Measurements from ENCODE around the gene ESYT1.

DNA sequence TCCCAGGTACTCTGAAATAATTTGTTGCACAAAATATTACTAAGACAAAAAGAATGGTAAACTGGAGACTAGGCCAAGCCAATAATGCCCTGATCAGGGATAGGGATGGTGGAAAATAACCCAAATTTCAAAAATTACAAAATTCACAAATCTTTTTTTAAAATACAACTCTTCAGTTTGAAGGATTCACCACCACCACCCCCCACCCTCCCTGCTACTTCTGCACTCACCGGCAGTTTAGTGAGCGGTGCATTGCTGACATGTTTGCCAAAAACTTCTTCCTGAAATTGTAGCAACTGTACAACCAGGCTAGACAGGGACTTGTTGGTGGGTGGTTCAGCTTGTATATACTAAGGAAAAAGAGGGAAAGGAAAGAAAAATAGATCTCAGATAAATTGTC, 58.9 kb downstream of the ESYT1 start:
- TF ChIP-seq, protein P1, sequence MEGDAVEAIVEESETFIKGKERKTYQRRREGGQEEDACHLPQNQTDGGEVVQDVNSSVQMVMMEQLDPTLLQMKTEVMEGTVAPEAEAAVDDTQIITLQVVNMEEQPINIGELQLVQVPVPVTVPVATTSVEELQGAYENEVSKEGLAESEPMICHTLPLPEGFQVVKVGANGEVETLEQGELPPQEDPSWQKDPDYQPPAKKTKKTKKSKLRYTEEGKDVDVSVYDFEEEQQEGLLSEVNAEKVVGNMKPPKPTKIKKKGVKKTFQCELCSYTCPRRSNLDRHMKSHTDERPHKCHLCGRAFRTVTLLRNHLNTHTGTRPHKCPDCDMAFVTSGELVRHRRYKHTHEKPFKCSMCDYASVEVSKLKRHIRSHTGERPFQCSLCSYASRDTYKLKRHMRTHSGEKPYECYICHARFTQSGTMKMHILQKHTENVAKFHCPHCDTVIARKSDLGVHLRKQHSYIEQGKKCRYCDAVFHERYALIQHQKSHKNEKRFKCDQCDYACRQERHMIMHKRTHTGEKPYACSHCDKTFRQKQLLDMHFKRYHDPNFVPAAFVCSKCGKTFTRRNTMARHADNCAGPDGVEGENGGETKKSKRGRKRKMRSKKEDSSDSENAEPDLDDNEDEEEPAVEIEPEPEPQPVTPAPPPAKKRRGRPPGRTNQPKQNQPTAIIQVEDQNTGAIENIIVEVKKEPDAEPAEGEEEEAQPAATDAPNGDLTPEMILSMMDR (tag by site-specific recombination; IDR thresholded peaks at IDR 0.05), result no peak
- TF ChIP-seq, protein P2, sequence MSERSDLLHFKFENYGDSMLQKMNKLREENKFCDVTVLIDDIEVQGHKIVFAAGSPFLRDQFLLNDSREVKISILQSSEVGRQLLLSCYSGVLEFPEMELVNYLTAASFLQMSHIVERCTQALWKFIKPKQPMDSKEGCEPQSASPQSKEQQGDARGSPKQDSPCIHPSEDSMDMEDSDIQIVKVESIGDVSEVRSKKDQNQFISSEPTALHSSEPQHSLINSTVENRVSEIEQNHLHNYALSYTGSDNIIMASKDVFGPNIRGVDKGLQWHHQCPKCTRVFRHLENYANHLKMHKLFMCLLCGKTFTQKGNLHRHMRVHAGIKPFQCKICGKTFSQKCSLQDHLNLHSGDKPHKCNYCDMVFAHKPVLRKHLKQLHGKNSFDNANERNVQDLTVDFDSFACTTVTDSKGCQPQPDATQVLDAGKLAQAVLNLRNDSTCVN (tag by site-specific recombination; optimal IDR thresholded peaks at IDR 0.05), result no peak
- TF ChIP-seq, protein P3, sequence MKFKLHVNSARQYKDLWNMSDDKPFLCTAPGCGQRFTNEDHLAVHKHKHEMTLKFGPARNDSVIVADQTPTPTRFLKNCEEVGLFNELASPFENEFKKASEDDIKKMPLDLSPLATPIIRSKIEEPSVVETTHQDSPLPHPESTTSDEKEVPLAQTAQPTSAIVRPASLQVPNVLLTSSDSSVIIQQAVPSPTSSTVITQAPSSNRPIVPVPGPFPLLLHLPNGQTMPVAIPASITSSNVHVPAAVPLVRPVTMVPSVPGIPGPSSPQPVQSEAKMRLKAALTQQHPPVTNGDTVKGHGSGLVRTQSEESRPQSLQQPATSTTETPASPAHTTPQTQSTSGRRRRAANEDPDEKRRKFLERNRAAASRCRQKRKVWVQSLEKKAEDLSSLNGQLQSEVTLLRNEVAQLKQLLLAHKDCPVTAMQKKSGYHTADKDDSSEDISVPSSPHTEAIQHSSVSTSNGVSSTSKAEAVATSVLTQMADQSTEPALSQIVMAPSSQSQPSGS (tag by site-specific recombination; IDR thresholded peaks at IDR 0.05; ENCODE audit: low read depth), result no peak
- TF ChIP-seq ZNF354C (tag by site-specific recombination; IDR thresholded peaks at IDR 0.05; ENCODE audit: borderline replicate concordance, low read depth) (no peak), IKZF3 (tag by site-specific recombination; IDR thresholded peaks at IDR 0.05) (no peak), MEIS1 (CRISPR knock-in tag; IDR thresholded peaks at IDR 0.05; ENCODE audit: borderline replicate concordance) (no peak), YY1 (tag by site-specific recombination; IDR thresholded peaks at IDR 0.05) (no peak), EGR2 (tag by site-specific recombination; IDR thresholded peaks at IDR 0.05; ENCODE audit: low read depth) (no peak), ZNF747 (tag by site-specific recombination; IDR thresholded peaks at IDR 0.05) (no peak), ZNF121 (tag by site-specific recombination; IDR thresholded peaks at IDR 0.05) (no peak), TRIM28 (IDR thresholded peaks at IDR 0.05; ENCODE audit: borderline replicate concordance, low read length) (no peak), ZNF555 (tag by site-specific recombination; conservative IDR thresholded peaks at IDR 0.05) (no peak), BCL11A (tag by site-specific recombination; IDR thresholded peaks at IDR 0.05; ENCODE audit: low read depth) (no peak)
- TF ChIP-seq, protein P4, sequence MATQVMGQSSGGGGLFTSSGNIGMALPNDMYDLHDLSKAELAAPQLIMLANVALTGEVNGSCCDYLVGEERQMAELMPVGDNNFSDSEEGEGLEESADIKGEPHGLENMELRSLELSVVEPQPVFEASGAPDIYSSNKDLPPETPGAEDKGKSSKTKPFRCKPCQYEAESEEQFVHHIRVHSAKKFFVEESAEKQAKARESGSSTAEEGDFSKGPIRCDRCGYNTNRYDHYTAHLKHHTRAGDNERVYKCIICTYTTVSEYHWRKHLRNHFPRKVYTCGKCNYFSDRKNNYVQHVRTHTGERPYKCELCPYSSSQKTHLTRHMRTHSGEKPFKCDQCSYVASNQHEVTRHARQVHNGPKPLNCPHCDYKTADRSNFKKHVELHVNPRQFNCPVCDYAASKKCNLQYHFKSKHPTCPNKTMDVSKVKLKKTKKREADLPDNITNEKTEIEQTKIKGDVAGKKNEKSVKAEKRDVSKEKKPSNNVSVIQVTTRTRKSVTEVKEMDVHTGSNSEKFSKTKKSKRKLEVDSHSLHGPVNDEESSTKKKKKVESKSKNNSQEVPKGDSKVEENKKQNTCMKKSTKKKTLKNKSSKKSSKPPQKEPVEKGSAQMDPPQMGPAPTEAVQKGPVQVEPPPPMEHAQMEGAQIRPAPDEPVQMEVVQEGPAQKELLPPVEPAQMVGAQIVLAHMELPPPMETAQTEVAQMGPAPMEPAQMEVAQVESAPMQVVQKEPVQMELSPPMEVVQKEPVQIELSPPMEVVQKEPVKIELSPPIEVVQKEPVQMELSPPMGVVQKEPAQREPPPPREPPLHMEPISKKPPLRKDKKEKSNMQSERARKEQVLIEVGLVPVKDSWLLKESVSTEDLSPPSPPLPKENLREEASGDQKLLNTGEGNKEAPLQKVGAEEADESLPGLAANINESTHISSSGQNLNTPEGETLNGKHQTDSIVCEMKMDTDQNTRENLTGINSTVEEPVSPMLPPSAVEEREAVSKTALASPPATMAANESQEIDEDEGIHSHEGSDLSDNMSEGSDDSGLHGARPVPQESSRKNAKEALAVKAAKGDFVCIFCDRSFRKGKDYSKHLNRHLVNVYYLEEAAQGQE (tag by site-specific recombination; IDR thresholded peaks at IDR 0.05), result no peak
